Measurements from ENCODE around the gene TMEM225B.
"Not testable (repeated sequence)": the region's sequence is repeated elsewhere in the genome, so short reads cannot be mapped to it uniquely, and the experiment has no call there.

DNA sequence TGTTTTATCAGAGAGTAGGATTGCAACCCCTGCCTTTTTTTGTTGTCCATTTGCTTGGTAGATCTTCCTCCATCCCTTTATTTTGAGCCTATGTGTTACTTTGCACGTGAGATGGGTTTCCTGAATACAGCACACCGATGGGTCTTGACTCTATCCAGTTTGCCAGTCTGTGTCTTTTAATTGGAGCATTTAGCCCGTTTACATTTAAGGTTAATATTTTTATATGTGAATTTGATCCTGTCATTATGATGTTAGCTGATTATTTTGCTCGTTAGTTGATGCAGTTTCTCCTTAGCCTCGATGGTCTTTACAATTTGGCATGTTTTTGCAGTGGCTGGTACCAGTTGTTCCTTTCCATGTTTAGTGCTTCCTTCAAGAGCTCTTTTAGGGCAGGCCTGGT is 59.8 kb downstream of the TMEM225B start:
- TF ChIP-seq, protein P1, sequence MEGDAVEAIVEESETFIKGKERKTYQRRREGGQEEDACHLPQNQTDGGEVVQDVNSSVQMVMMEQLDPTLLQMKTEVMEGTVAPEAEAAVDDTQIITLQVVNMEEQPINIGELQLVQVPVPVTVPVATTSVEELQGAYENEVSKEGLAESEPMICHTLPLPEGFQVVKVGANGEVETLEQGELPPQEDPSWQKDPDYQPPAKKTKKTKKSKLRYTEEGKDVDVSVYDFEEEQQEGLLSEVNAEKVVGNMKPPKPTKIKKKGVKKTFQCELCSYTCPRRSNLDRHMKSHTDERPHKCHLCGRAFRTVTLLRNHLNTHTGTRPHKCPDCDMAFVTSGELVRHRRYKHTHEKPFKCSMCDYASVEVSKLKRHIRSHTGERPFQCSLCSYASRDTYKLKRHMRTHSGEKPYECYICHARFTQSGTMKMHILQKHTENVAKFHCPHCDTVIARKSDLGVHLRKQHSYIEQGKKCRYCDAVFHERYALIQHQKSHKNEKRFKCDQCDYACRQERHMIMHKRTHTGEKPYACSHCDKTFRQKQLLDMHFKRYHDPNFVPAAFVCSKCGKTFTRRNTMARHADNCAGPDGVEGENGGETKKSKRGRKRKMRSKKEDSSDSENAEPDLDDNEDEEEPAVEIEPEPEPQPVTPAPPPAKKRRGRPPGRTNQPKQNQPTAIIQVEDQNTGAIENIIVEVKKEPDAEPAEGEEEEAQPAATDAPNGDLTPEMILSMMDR (IDR thresholded peaks at IDR 0.05), result not testable (repeated sequence)
- not testable (repeated sequence) for TF ChIP-seq POLR2A (IDR thresholded peaks at IDR 0.05)
